Fibroblast of mammary gland (primary cell): ENCODE results near the gene MEX3A.

Experiments used
- DNase-seq: peaks from one replicate; pipeline ENCODE4 v3.0.0-alpha.2; 2010; ENCODE audit warnings: low read depth
- H3K4me3 ChIP-seq: 2 replicates; pipeline ENCODE4 v1.5.1; 2011; ENCODE audit warnings: low read depth, mild to moderate bottlenecking, low read length, moderate library complexity; ENCODE audit not compliant: control insufficient read depth
- CTCF ChIP-seq: conservative IDR thresholded peaks from 2 replicates; pipeline ENCODE4 v1.5.1; 2011; ENCODE audit warnings: low read depth, low read length, inconsistent platforms; ENCODE audit not compliant: control insufficient read depth, insufficient read depth

MEX3A gene

GRCh38 chr1:156112276-156113137, 30.2 kb upstream of the MEX3A start:
- no peak overlapping the region for H3K4me3 ChIP-seq
- no peak for DNase-seq

GRCh38 chr1:156111355-156111962, 29.2 kb upstream of the MEX3A start:
- no peak for TF ChIP-seq CTCF
- no peak overlapping the region for H3K4me3 ChIP-seq
- peak; percentile 56 for DNase-seq

More at GRCh38 chr1:156112276-156113137, 30.2 kb upstream of the MEX3A start:
- TF ChIP-seq CTCF, result no peak

DNA sequence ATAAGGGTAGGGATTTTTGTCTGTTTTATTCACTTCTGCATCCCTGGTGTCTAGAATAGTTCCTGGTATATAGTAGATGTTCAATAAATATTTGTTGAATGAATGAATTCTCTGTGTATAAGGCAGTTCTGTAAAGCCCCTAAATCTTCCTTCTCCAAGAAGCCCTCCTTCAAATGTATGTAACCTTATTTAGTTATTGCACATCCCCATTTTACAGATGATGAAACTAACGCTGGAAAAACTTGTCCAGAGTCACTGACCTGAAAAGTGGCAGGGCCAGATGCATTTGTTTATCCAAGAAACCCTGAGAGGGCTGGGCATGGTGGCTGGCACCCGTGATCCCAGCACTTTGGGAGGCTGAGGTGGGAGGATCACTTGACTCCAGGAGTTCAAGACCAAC, 28.0 kb upstream of the MEX3A start:
- DNase-seq, result no peak
- H3K4me3 ChIP-seq, result no peak overlapping the region
- no peak for TF ChIP-seq CTCF

DNA sequence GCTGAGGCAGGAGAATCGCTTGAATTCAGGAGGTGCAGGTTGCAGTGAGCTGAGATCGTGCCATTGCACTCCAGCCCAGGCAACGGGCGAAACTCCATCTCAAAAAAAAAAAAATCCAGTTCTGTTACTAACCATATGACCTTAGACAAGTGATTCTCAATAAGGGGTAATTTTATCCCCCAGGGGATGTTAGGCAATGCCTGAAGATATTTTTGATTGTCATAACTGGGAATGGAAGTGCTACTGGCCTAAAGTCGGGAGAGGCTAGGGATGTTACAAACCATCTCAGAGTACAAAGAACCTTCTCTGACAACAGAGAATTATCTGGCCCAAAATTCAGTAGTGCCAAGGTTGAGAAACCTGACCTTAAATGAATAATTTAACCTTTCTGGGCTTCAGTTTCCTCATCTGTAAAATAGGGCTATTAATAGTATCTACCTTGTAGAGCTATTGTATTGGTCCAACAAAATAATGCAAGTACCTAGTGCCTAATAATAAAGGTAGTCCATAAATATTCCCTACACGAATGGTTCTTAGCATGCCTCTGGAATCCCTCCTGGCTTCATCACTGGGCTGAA, 26.5 kb upstream of the MEX3A start:
- TF ChIP-seq CTCF, result no peak
- no peak overlapping the region for H3K4me3 ChIP-seq
- peak; percentile 65 for DNase-seq

GRCh38 chr1:156108057-156108456, 25.8 kb upstream of the MEX3A start:
- no peak for TF ChIP-seq CTCF
- DNase-seq, result no peak
- H3K4me3 ChIP-seq, result no peak overlapping the region

DNA sequence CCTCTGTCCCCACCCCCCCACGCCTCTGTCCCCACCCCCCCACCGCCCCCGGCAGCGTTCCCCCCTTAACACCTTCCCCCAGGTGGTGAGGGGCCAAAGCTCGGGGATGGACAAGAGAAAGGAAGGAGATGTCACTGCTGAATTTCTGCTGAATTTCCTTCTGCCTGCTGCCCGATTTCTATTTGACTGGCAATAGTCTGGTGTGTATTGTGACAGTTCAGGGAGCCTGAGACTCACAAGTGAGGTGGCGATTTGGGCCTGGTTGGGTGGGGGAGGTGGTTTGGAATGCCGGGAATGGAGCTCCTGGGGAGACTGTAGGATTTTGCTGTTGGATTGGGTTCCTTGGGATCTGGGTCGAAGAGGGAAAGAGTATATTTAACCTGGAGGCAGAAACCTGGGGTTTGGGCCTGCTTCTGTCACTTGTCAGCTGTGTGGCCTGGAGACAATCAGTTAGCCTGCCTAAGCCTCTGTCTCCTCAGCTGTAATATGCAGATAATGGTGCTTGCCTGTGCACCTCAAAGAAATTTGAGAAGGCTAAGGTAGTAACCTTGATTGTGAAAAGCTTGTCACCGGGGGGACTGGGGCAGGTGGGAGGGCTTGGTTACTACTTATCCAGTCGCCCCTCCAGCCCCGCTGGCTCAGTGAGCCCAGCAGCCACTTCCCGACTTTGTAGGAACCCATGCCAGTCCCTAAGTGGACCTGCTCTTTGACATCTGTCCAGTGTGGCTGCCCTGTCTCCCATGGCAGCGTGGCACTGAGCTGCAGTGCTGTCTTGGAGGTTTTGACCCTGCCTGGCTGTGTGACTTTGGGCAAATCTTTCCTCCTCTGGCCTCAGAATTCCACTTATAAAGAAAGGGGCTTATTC, 24.6 kb upstream of the MEX3A start:
- peak; percentile 41 for DNase-seq
- H3K4me3 ChIP-seq, result peak overlapping the region; percentile 15
- TF ChIP-seq CTCF, result no peak
